Stimulated activated CD8-positive, alpha-beta memory T cell treated with anti-CD3 and anti-CD28 coated beads, Interleukin-12 subunit alpha, Interleukin-12 subunit beta, amount 100 ng/mL, for 4 hours (primary cell): ENCODE measurements around the gene ARHGEF1.

Source experiments
- DNase-seq: peaks from one replicate; pipeline ENCODE4 v3.0.0-alpha.2; 2020; ENCODE audit warnings: low read depth

ARHGEF1 gene

DNA sequence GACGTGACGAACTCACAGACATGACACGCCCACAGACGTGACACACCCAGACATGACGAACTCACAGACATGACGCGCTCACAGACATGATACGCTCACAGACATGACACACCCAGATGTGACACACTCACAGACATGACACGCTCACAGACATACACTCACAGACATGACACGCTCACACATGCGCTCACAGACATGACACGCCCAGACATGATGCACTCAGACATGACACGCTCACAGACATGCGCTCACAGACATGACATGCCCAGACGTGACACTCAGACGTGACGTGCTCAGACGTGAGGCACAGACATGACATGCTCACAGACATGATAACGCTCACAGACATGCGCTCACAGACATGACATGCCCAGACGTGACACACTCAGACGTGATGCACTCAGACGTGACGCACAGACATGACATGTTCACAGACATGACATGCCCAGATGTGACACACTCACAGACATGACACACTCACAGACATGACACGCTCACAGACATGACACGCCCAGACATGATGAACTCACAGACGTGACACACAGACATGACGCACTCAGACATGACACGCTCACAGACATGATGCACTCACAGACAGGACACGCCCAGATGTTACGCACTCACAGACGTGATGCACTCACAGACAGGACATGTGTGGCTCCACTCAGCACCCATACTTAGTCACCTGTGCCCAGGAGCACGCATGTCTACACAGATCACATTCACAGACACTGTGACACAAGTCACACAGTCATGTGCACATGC, 37.1 kb downstream of the ARHGEF1 start:
- DNase-seq = no peak

DNA sequence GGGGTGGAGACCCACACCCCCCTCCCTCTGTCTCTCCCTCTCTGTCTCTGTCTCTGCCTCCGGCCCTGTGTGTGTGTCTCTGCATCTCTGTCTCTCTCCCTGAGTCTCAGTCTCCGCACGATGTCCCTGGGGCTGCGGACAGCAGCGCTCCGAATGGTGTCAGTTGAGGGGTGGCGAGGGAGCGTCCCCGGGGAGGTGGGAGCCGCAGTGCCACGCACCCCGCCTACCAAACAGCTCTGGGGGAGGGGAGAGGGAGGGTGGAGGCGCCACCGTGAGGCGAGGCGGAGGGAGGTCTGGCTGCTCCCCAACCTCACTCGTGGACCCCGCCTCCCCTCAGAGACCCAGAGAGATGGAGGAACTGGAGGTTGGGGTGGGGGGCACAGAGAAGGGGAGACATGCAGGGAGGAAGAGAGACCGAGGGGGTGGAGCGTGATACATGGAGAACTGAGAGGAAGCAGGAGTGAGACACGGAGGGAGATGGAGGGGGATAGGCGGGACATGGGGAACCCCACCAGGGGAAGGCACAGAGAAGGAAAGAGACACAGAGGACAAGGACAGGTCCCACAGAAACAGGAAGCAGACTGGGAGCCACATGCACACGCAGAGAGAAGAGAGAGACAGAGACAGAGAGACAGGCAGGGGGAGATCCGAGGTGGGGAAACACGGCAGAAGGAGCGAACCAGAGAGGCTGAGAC, 38.0 kb downstream of the ARHGEF1 start:
- no peak for DNase-seq

GRCh38 chr19:41921577-41922576, 38.9 kb downstream of the ARHGEF1 start:
- no peak for DNase-seq

- no peak for DNase-seq
These were observed 39.6 kb downstream of the ARHGEF1 start for GRCh38 chr19:41922585-41922984.

- DNase-seq = no peak
These were observed 40.2 kb downstream of the ARHGEF1 start for GRCh38 chr19:41923045-41923788.

DNA sequence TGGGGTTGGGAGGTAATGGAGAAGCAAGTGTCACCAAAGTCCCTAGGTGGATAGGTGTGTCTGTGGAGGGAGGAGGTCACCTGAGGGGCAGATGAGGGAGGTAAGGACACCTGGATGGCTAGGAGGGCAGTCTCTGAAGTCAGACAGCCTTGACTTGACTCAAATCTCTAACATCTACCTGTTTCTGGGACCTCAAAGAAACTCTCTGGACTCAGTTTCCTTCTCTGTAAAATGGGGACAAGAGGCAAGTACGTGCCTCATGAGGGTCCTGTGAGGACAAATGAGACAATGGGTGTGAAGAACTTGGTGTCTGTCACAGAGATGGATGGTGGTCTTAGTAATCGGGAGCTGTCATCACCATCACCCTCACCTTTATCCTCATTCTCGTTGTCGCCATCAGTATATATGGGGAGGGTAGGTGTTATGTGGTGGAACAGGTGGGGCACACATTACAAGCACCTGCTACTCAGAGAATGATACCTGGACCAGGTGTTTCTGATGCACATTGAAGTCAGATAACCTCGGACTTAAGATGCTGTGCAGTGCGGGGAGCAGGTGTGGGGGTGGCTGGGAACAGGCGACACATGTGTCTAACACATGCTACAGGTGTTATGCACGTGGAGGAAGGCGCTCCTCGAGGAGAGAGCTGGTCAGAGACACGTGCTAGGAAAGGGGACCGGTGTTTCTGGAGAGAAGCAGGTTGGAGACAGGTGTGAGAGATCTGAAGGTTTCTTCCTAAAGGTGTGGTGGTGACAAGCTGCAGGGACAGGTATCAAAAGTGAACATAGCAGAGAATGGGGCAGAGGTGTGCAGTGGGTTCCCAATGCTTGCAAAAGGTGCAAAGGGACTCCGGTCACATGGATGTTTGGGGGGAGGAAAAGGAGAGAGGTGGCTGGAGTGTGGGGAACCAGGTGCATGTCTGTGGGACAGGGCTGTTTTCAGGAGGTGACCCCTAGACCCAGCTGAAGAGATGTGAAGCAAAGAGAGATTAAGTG, 41.5 kb downstream of the ARHGEF1 start:
- no peak for DNase-seq

GRCh38 chr19:41925208-41926003, 42.4 kb downstream of the ARHGEF1 start:
- no peak for DNase-seq

- DNase-seq = no peak
These were observed 43.2 kb downstream of the ARHGEF1 start for GRCh38 chr19:41926028-41926762.

DNA sequence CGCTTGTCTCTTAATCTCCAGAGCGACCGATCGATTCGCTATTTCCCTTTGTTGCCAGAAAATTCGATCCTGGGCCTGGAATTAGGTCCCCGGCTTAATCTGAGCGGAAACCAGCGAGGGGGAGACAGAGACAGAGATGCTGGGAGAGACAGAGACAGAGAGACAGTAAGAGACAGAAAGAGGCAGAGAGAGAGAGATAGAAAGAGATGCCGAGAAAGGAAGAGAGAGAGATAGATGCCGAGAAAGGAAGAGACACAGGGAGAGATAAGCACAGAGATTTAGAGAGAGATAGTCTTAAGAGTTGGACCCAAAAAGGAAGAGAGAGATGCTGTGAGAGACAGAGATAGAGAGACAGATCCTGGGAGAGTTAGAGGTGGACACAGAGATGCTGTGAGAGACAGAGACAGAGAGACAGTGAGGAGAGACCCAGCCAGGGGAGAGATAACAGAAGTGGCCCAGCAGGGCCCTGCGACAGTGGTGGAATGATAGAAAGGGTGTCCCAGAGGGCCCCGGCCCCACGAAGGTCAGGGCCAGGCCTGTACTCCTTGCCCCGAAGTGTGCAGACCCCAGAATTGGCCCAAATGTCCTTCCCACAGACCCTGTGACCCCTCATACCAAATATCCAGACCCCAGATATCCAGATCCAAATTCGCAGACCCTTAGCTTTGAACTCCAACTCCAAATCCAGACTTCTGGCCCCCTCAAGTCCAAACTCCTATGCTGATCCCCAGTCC, 43.9 kb downstream of the ARHGEF1 start:
- DNase-seq = no peak

- peak; percentile 37 for DNase-seq
These were observed 44.7 kb downstream of the ARHGEF1 start for GRCh38 chr19:41927497-41928192.

- peak; percentile 33 for DNase-seq
These were observed 45.3 kb downstream of the ARHGEF1 start, which contains the start of gene ERFL for GRCh38 chr19:41928221-41928683. Gene ERFL (minus strand): TSS chr19:41928449. CDS start chr19:41912919, 15,530 bp downstream.

DNA sequence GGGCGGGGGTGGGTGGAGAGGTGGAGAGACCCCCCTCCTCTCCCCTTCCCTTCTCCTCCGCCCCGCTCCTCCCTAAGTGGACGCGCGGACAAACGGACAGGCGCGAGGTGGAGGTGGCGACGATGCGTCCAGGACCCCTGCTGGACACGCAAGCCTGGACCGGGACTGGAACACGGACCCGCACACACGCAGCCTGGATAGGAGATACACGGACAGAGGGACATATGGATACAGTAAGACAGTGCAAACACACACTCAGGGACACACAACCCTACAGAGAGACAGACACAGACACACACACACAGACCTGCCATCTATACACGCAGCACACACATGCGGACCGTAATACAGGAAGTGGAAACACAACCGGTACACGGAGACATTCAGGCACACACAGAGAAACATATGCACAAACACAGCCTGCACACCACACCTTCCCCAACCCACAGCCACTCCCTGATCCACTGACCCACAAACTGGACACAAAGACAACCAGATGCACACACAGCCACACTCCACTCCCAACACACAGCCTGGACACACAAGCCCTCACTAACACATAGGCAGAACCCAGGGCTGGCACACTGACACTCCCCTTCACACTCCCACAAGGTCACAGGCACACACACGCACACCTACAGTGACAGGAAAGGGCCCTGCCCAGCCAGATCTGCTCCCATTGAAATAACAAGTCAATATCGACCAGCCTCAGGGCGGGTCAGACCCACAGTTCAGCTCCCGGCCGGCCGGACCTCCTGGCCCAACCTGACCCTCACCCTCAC, 46.0 kb downstream of the ARHGEF1 start:
- DNase-seq = no peak

GRCh38 chr19:41929536-41930071, 46.6 kb downstream of the ARHGEF1 start:
- DNase-seq = no peak

DNA sequence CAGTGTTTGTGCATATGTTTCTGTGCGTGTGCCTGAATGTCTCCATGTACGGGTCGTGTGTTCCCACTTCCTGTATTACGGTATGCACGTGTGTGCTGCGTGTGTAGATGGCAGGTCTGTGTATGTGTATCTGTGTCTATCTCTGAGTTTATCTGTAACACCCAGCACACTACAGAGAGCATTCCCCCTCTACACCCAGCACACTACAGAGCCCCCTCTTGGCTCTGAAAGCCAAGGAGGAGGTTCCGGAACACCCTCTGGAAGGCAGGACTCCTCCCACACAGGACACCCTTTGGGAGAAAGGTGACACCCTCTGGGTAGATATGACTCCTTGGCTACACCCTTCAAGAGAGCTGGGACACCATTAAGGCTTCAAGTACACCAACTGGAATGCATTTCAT, 47.3 kb downstream of the ARHGEF1 start:
- DNase-seq = no peak

- no peak for DNase-seq
These were observed 48.1 kb downstream of the ARHGEF1 start for GRCh38 chr19:41930926-41931592.
